GM23338 (cell line): Measurements from ENCODE around the gene IYD.

ENCODE experiments used
- CREB1 ChIP-seq: fragments of 250-450 bp; sonication (Bioruptor Pico); IDR thresholded peaks from 2 replicates; pipeline ENCODE4 v1.5.0; 2020; ENCODE audit warnings: low read depth, mild to moderate bottlenecking, moderate library complexity
- CTCF ChIP-seq, 2 experiments: fragments of 200-600 bp in 1 of 2; sonication (generic) in 1 of 2; conservative IDR thresholded peaks; 2 replicates each; pipeline versions ENCODE4 v1.5.1 to v1.6.1; 2016 to 2017; ENCODE audit warnings: antibody characterized with exemption in 2 of 2, low read depth in 2 of 2, mild to moderate bottlenecking in 2 of 2, moderate library complexity in 1 of 2
- ETS1 ChIP-seq: IDR thresholded peaks from 2 replicates; pipeline ENCODE4 v1.6.1; 2016; ENCODE audit warnings: antibody characterized with exemption
- EZH2 ChIP-seq: fragments of 200-600 bp; sonication (generic); IDR thresholded peaks from one replicate; pipeline ENCODE4 v1.8.0; 2017; ENCODE audit warnings: antibody characterized with exemption, mild to moderate bottlenecking, low read depth; ENCODE audit not compliant: unreplicated experiment
- EZH2phosphoT487 ChIP-seq: fragments of 200-600 bp; sonication (generic); IDR thresholded peaks from one replicate; pipeline ENCODE4 v1.8.1; 2018; ENCODE audit warnings: antibody characterized with exemption; ENCODE audit not compliant: unreplicated experiment
- JUNB ChIP-seq: IDR thresholded peaks from one replicate; pipeline ENCODE4 v1.6.1; 2016; ENCODE audit warnings: antibody characterized with exemption; ENCODE audit not compliant: unreplicated experiment
- NANOG ChIP-seq: IDR thresholded peaks from 2 replicates; pipeline ENCODE4 v1.6.1; 2016; ENCODE audit warnings: antibody characterized with exemption, borderline replicate concordance
- POLR2AphosphoS5 ChIP-seq: IDR thresholded peaks from 2 replicates; pipeline ENCODE4 v1.6.1; 2016; ENCODE audit warnings: antibody characterized with exemption, low read depth
- REST ChIP-seq: IDR thresholded peaks from one replicate; pipeline ENCODE4 v1.6.1; 2018; ENCODE audit warnings: antibody characterized with exemption; ENCODE audit not compliant: unreplicated experiment
- STAT1 ChIP-seq: IDR thresholded peaks from one replicate; pipeline ENCODE4 v1.6.1; 2016; ENCODE audit warnings: antibody characterized with exemption; ENCODE audit not compliant: unreplicated experiment
- ZNF114 ChIP-seq: fragments of 250-450 bp; sonication (Bioruptor Pico); IDR thresholded peaks from 2 replicates; pipeline ENCODE4 v1.5.0; 2020; ENCODE audit warnings: mild to moderate bottlenecking, moderate library complexity
- ZNF331 ChIP-seq: fragments of 250-450 bp; sonication (Bioruptor Pico); IDR thresholded peaks from 2 replicates; pipeline ENCODE4 v1.5.0; 2020; ENCODE audit warnings: low read depth, mild to moderate bottlenecking, moderate library complexity
- ZNF462 ChIP-seq: fragments of 250-450 bp; sonication (Bioruptor Pico); IDR thresholded peaks from 2 replicates; pipeline ENCODE4 v1.5.0; 2020; ENCODE audit warnings: mild to moderate bottlenecking, moderate library complexity

- TF ChIP-seq CTCF (conservative IDR thresholded peaks at IDR 0.05; ENCODE audit: low read depth in 2 of 2): no peak
- TF ChIP-seq ZNF114: no peak
- no peak for TF ChIP-seq POLR2AphosphoS5
- TF ChIP-seq EZH2: no peak
- TF ChIP-seq ZNF462 (CRISPR knock-in tag): no peak
- TF ChIP-seq EZH2phosphoT487: no peak
- TF ChIP-seq STAT1: no peak
- TF ChIP-seq JUNB: no peak
- no peak for TF ChIP-seq ETS1
- TF ChIP-seq REST: no peak
- TF ChIP-seq ZNF331: no peak
- no peak for TF ChIP-seq CREB1 (CRISPR knock-in tag)
- TF ChIP-seq NANOG: no peak
Observed at GRCh38 chr6:150443621-150444020, 74.8 kb downstream of the IYD start.
